Mucosa of rectum (tissue), 2 donors: ENCODE results near the gene CYB5R4.
"Not testable (repeated sequence)": the region's sequence is repeated elsewhere in the genome, so short reads cannot be mapped to it uniquely, and the experiment has no call there.

Experiments
- H3K27ac ChIP-seq, 2 donors: one replicate each; pipeline ENCODE4 v1.7.0; 2013; ENCODE audit warnings: inconsistent platforms in 2 of 2, low read depth in 2 of 2, low read length in 2 of 2
- H3K27me3 ChIP-seq, 2 donors: one replicate each; pipeline ENCODE4 v1.7.0; 2013; ENCODE audit warnings: low read length in 2 of 2; ENCODE audit not compliant: control insufficient read depth in 2 of 2, insufficient read depth in 2 of 2
- H3K36me3 ChIP-seq, 2 donors: one replicate each; pipeline ENCODE4 v1.7.0; 2013; ENCODE audit warnings: low read length in 2 of 2; ENCODE audit not compliant: control insufficient read depth in 2 of 2, insufficient read depth in 2 of 2
- H3K4me1 ChIP-seq, 2 donors: one replicate each; pipeline ENCODE4 v1.7.0; 2013; ENCODE audit warnings: low read length in 2 of 2, mild to moderate bottlenecking in 1 of 2; ENCODE audit not compliant: control insufficient read depth in 2 of 2, insufficient read depth in 2 of 2
- H3K4me3 ChIP-seq, 2 donors: one replicate each; pipeline ENCODE4 v1.7.0; 2013; ENCODE audit warnings: low read length in 2 of 2
- H3K9ac ChIP-seq, 2 donors: one replicate each; pipeline ENCODE4 v1.7.0; 2013; ENCODE audit warnings: low read length in 2 of 2, low read depth in 1 of 2, mild to moderate bottlenecking in 1 of 2
- H3K9me3 ChIP-seq, 2 donors: one replicate each; pipeline ENCODE4 v1.7.0; 2013; ENCODE audit warnings: low read length in 2 of 2; ENCODE audit not compliant: control insufficient read depth in 2 of 2
- donor health status: healthy.
- donor health status: Normal muscosa, but diverticular disease.

CYB5R4 gene

GRCh38 chr6:83878902-83879644 lies 19.6 kb downstream of the CYB5R4 start:
- H3K4me1 ChIP-seq, result peaks cover 0 to 3% of the 10 kb centered on the region in 2 donors
- H3K27ac ChIP-seq, result no peak overlapping the region
- H3K36me3 ChIP-seq, result no peaks in the 10 kb centered on the region
- H3K4me3 ChIP-seq, result no peak overlapping the region
- no peaks in the 10 kb centered on the region for H3K27me3 ChIP-seq
- no peak overlapping the region for H3K9ac ChIP-seq
- no peaks in the 10 kb centered on the region for H3K9me3 ChIP-seq

GRCh38 chr6:83879746-83880145 lies 20.3 kb downstream of the CYB5R4 start:
- no peak overlapping the region for H3K9ac ChIP-seq
- H3K36me3 ChIP-seq, result no peaks in the 10 kb centered on the region
- no peak overlapping the region for H3K4me3 ChIP-seq
- H3K27me3 ChIP-seq, result no peaks in the 10 kb centered on the region
- H3K4me1 ChIP-seq, result peaks cover 0 to 3% of the 10 kb centered on the region in 2 donors
- no peaks in the 10 kb centered on the region for H3K9me3 ChIP-seq
- H3K27ac ChIP-seq, result no peak overlapping the region

GRCh38 chr6:83883240-83883639 lies 23.8 kb downstream of the CYB5R4 start:
- peaks cover 0 to 3% of the 10 kb centered on the region in 2 donors for H3K4me1 ChIP-seq
- no peaks in the 10 kb centered on the region for H3K9me3 ChIP-seq
- no peaks in the 10 kb centered on the region for H3K27me3 ChIP-seq
- no peaks in the 10 kb centered on the region for H3K36me3 ChIP-seq
- no peak overlapping the region for H3K27ac ChIP-seq
- no peak overlapping the region for H3K4me3 ChIP-seq
- no peak overlapping the region for H3K9ac ChIP-seq

- Histone ChIP-seq H3K9me3 (no peaks in the 10 kb centered on the region), H3K9ac (no peak overlapping the region), H3K36me3 (no peaks in the 10 kb centered on the region), H3K27me3 (no peaks in the 10 kb centered on the region), H3K4me3 (no peak overlapping the region), H3K4me1 (peaks cover 0 to under 1% of the 10 kb centered on the region in 2 donors), H3K27ac (no peak overlapping the region)
Observed at GRCh38 chr6:83884523-83884922, 25.0 kb downstream of the CYB5R4 start.

- Histone ChIP-seq H3K9me3 (no peaks in the 10 kb centered on the region), H3K9ac (no peak overlapping the region), H3K4me3 (no peak overlapping the region), H3K36me3 (no peaks in the 10 kb centered on the region), H3K4me1 (no peaks in the 10 kb centered on the region), H3K27me3 (no peaks in the 10 kb centered on the region), H3K27ac (no peak overlapping the region)
Observed at GRCh38 chr6:83885984-83886383, 26.5 kb downstream of the CYB5R4 start.

GRCh38 chr6:83889621-83890020 lies 30.1 kb downstream of the CYB5R4 start:
- H3K9me3 ChIP-seq, result no peaks in the 10 kb centered on the region
- no peaks in the 10 kb centered on the region for H3K4me1 ChIP-seq
- H3K9ac ChIP-seq, result no peak overlapping the region
- H3K27me3 ChIP-seq, result no peaks in the 10 kb centered on the region
- no peak overlapping the region for H3K27ac ChIP-seq
- H3K36me3 ChIP-seq, result no peaks in the 10 kb centered on the region
- H3K4me3 ChIP-seq, result no peak overlapping the region

GRCh38 chr6:83890520-83890919 lies 31.0 kb downstream of the CYB5R4 start:
- H3K27ac ChIP-seq, result no peak overlapping the region
- H3K36me3 ChIP-seq, result no peaks in the 10 kb centered on the region
- no peaks in the 10 kb centered on the region for H3K9me3 ChIP-seq
- no peak overlapping the region for H3K9ac ChIP-seq
- H3K27me3 ChIP-seq, result no peaks in the 10 kb centered on the region
- H3K4me3 ChIP-seq, result no peak overlapping the region
- peaks cover 3 to 4% of the 10 kb centered on the region in 2 donors for H3K4me1 ChIP-seq

- Histone ChIP-seq H3K4me3 (no peak overlapping the region), H3K9me3 (no peaks in the 10 kb centered on the region), H3K9ac (no peak overlapping the region), H3K27me3 (no peaks in the 10 kb centered on the region), H3K4me1 (peaks cover 3 to 4% of the 10 kb centered on the region in 2 donors), H3K27ac (no peak overlapping the region), H3K36me3 (peaks cover 0 to 5% of the 10 kb centered on the region in 2 donors)
Observed at GRCh38 chr6:83891586-83891985, 32.1 kb downstream of the CYB5R4 start.

- no peaks in the 10 kb centered on the region for H3K9me3 ChIP-seq
- no peak overlapping the region for H3K27ac ChIP-seq
- no peak overlapping the region for H3K9ac ChIP-seq
- no peaks in the 10 kb centered on the region for H3K27me3 ChIP-seq
- H3K36me3 ChIP-seq, result peaks cover 0 to 5% of the 10 kb centered on the region in 2 donors
- no peak overlapping the region for H3K4me3 ChIP-seq
- H3K4me1 ChIP-seq, result peaks cover 3 to 4% of the 10 kb centered on the region in 2 donors
Observed at GRCh38 chr6:83893024-83893423, 33.5 kb downstream of the CYB5R4 start.

GRCh38 chr6:83897094-83897493 lies 37.6 kb downstream of the CYB5R4 start:
- H3K36me3 ChIP-seq, H3K4me3 ChIP-seq, H3K9me3 ChIP-seq, H3K4me1 ChIP-seq, H3K27ac ChIP-seq, H3K9ac ChIP-seq, H3K27me3 ChIP-seq: not testable (repeated sequence)
